Stomach smooth muscle (tissue), 2 donors: ENCODE results near the gene CNN2.

Experiments used
- H3K27ac ChIP-seq: one replicate; pipeline ENCODE4 v1.7.0; 2013; ENCODE audit warnings: mild to moderate bottlenecking, low read length, inconsistent platforms
- H3K27me3 ChIP-seq, 2 donors: one replicate each; pipeline ENCODE4 v1.7.0; 2013; ENCODE audit warnings: low read length in 2 of 2; ENCODE audit not compliant: insufficient read depth in 2 of 2, control insufficient read depth in 1 of 2
- H3K36me3 ChIP-seq, 2 donors: one replicate each; pipeline ENCODE4 v1.7.0; 2013; ENCODE audit warnings: low read length in 2 of 2; ENCODE audit not compliant: control insufficient read depth in 2 of 2, insufficient read depth in 2 of 2
- H3K4me1 ChIP-seq: one replicate; pipeline ENCODE4 v1.7.0; 2013; ENCODE audit warnings: low read length; ENCODE audit not compliant: control insufficient read depth, insufficient read depth
- H3K4me3 ChIP-seq, 2 donors: one replicate each; pipeline ENCODE4 v1.7.0; 2013; ENCODE audit warnings: low read length in 2 of 2
- H3K9ac ChIP-seq, 2 donors: one replicate each; pipeline ENCODE4 v1.7.0; 2013; ENCODE audit warnings: low read length in 2 of 2, mild to moderate bottlenecking in 1 of 2
- H3K9me3 ChIP-seq, 2 donors: one replicate each; pipeline ENCODE4 v1.7.0; 2013; ENCODE audit warnings: low read length in 2 of 2; ENCODE audit not compliant: control insufficient read depth in 2 of 2
- donor health status: healthy.
- donor health status: Pancreatic carcinoma.

CNN2 gene

DNA sequence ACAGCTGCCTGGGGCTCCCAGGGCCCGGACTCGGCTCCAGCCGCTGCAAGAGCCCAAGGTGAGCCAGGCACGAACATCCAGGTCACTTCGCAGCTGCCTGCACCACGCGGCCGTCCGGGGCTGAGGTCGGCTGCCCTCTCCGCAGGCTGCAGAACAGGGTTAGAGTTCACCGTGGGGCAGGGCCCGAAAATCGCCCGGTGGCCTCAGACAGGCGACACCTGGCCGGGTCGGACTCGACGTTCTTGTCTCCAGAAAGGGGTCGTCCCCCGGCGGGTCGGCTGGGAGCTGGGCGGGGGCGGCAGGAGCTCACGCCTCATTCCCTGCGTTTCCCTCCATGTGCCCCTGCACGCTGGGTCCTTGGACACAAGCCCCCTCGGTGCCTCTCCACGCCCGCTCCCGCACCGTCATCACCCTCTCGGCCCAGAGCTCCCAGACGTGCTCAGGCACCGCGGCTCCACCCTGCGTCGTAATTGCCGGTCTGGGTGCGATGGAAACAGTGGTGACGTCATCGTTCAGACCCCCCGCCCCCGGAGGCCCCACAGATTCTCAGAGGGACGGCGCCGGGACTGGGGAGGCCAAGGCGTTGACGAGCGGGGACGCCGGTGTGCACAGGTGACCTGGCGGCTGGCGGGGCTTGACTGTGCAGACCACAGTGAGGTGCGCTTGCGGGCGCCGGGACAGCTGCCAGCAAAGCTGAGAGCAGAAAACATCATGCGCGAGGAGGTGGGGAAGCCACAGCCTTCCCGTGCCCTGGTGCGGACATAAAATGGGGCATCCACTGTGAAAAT is 30.2 kb upstream of the CNN2 start:
- Histone ChIP-seq H3K4me1 (peaks cover 11% of the 10 kb centered on the region), H3K9ac (no peak overlapping the region), H3K9me3 (no peaks in the 10 kb centered on the region), H3K27me3 (peaks cover 44 to 46% of the 10 kb centered on the region in 2 donors), H3K36me3 (no peaks in the 10 kb centered on the region), H3K4me3 (no peak overlapping the region), H3K27ac (no peak overlapping the region)

GRCh38 chr19:998064-998463 is 28.3 kb upstream of the CNN2 start:
- Histone ChIP-seq H3K9me3 (no peaks in the 10 kb centered on the region), H3K27me3 (peaks cover 56 to 58% of the 10 kb centered on the region in 2 donors), H3K27ac (no peak overlapping the region), H3K9ac (no peak overlapping the region), H3K36me3 (no peaks in the 10 kb centered on the region), H3K4me3 (no peak overlapping the region), H3K4me1 (peaks cover 17% of the 10 kb centered on the region)

- H3K4me3 ChIP-seq, result no peak overlapping the region
- H3K9me3 ChIP-seq, result no peaks in the 10 kb centered on the region
- peaks cover 17% of the 10 kb centered on the region for H3K4me1 ChIP-seq
- H3K27me3 ChIP-seq, result peaks cover 56 to 60% of the 10 kb centered on the region in 2 donors
- H3K36me3 ChIP-seq, result no peaks in the 10 kb centered on the region
- H3K27ac ChIP-seq, result no peak overlapping the region
- no peak overlapping the region for H3K9ac ChIP-seq
Measured at GRCh38 chr19:999379-999719, 27.1 kb upstream of the CNN2 start.

- peaks cover 17% of the 10 kb centered on the region for H3K4me1 ChIP-seq
- no peak within 1 kb of the TSS for H3K4me3 ChIP-seq
- H3K9me3 ChIP-seq, result no peaks in the 10 kb centered on the region
- H3K36me3 ChIP-seq, result no peaks in the 10 kb centered on the region
- peaks cover 54 to 58% of the 10 kb centered on the region in 2 donors for H3K27me3 ChIP-seq
- no peak within 1 kb of the TSS for H3K9ac ChIP-seq
- H3K27ac ChIP-seq, result no peak within 1 kb of the TSS
Measured at GRCh38 chr19:1000095-1000494, 26.3 kb upstream of the CNN2 start, which contains the start of gene GRIN3B. Gene GRIN3B, plus strand, starts transcription at chr19:1000419. Its CDS starts 19 bp downstream, at chr19:1000438.

GRCh38 chr19:1000591-1001537 is 25.5 kb upstream of the CNN2 start:
- no peak overlapping the region for H3K9ac ChIP-seq
- no peak overlapping the region for H3K4me3 ChIP-seq
- H3K36me3 ChIP-seq, result no peaks in the 10 kb centered on the region
- H3K9me3 ChIP-seq, result no peaks in the 10 kb centered on the region
- no peak overlapping the region for H3K27ac ChIP-seq
- peaks cover 47 to 51% of the 10 kb centered on the region in 2 donors for H3K27me3 ChIP-seq
- peaks cover 17% of the 10 kb centered on the region for H3K4me1 ChIP-seq

- Histone ChIP-seq H3K27ac (no peak overlapping the region), H3K9me3 (no peaks in the 10 kb centered on the region), H3K4me3 (no peak overlapping the region), H3K36me3 (no peaks in the 10 kb centered on the region), H3K4me1 (peaks cover 9% of the 10 kb centered on the region), H3K27me3 (peaks cover 39 to 43% of the 10 kb centered on the region in 2 donors), H3K9ac (no peak overlapping the region)
Measured at GRCh38 chr19:1001538-1002166, 24.8 kb upstream of the CNN2 start.

GRCh38 chr19:1002600-1002999 is 23.8 kb upstream of the CNN2 start:
- Histone ChIP-seq H3K9ac (no peak overlapping the region), H3K27ac (no peak overlapping the region), H3K36me3 (no peaks in the 10 kb centered on the region), H3K27me3 (peaks cover 33 to 38% of the 10 kb centered on the region in 2 donors), H3K9me3 (no peaks in the 10 kb centered on the region), H3K4me1 (peaks cover 9% of the 10 kb centered on the region), H3K4me3 (no peak overlapping the region)

DNA sequence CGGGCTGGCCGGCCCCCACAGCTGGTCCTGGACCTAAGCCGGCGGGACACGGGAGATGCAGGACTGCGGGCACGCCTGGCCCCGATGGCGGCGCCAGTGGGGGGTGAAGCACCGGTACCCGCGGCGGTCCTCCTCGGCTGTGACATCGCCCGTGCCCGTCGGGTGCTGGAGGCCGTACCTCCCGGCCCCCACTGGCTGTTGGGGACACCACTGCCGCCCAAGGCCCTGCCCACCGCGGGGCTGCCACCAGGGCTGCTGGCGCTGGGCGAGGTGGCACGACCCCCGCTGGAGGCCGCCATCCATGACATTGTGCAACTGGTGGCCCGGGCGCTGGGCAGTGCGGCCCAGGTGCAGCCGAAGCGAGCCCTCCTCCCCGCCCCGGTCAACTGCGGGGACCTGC is 23.1 kb upstream of the CNN2 start:
- Histone ChIP-seq H3K27me3 (peaks cover 26 to 34% of the 10 kb centered on the region in 2 donors), H3K36me3 (no peaks in the 10 kb centered on the region)

GRCh38 chr19:1004204-1004802 is 22.1 kb upstream of the CNN2 start:
- Histone ChIP-seq H3K27me3 (peaks cover 18 to 24% of the 10 kb centered on the region in 2 donors), H3K36me3 (no peaks in the 10 kb centered on the region), H3K9me3 (no peaks in the 10 kb centered on the region), H3K27ac (no peak overlapping the region), H3K4me1 (peaks cover 9% of the 10 kb centered on the region), H3K9ac (no peak overlapping the region), H3K4me3 (no peak overlapping the region)

More for the DNA sequence above, 23.1 kb upstream of the CNN2 start:
- no peak overlapping the region for H3K4me3 ChIP-seq
- no peak overlapping the region for H3K27ac ChIP-seq
- H3K4me1 ChIP-seq, result peaks cover 9% of the 10 kb centered on the region
- H3K9me3 ChIP-seq, result no peaks in the 10 kb centered on the region
- H3K9ac ChIP-seq, result no peak overlapping the region
